MM.1S (cell line): Measurements from ENCODE around the gene PDILT.

ENCODE experiments used
- CTCF ChIP-seq: fragments of 300-600 bp; sonication (generic); IDR thresholded peaks from 2 replicates; pipeline ENCODE4 v1.5.1; 2016; ENCODE audit warnings: antibody characterized with exemption, low read length, mixed read lengths
- EZH2phosphoT487 ChIP-seq: fragments of 300-600 bp; sonication (generic); IDR thresholded peaks from 2 replicates; pipeline ENCODE4 v1.6.1; 2018; ENCODE audit warnings: antibody characterized with exemption, low read length

GRCh38 chr16:20352615-20353014, 51.9 kb downstream of the PDILT start, which contains the start of gene UMOD:
- TF ChIP-seq EZH2phosphoT487, result no peak
- no peak for TF ChIP-seq CTCF
